WERI-Rb-1 (cell line): Measurements from ENCODE around the gene IL17A.

ENCODE experiments used
- DNase-seq: peaks from one replicate; pipeline ENCODE4 v3.0.0-alpha.2; 2020
- H3K27ac ChIP-seq: fragments of 250-450 bp; sonication (Bioruptor Pico); 2 replicates; pipeline ENCODE4 v1.5.1; 2020; ENCODE audit warnings: mild to moderate bottlenecking, moderate library complexity
- H3K27me3 ChIP-seq: fragments of 250-450 bp; sonication (Bioruptor Pico); 2 replicates; pipeline ENCODE4 v1.5.1; 2021; ENCODE audit warnings: mild to moderate bottlenecking, low read depth, moderate library complexity; ENCODE audit not compliant: insufficient read depth, severe bottlenecking
- H3K36me3 ChIP-seq: fragments of 250-450 bp; sonication (Bioruptor Pico); 2 replicates; pipeline ENCODE4 v1.5.1; 2020; ENCODE audit warnings: mild to moderate bottlenecking, moderate library complexity
- H3K4me3 ChIP-seq: 2 replicates; pipeline ENCODE4 v1.5.1; 2011; ENCODE audit warnings: low read depth, mild to moderate bottlenecking, control low read depth, low read length
- H3K9me3 ChIP-seq: fragments of 250-450 bp; sonication (Bioruptor Pico); 2 replicates; pipeline ENCODE4 v1.5.1; 2021; ENCODE audit warnings: mild to moderate bottlenecking, moderate library complexity; ENCODE audit not compliant: severe bottlenecking
- TF ChIP-seq, protein P1 (sequence below): IDR thresholded peaks from 2 replicates; pipeline ENCODE4 v1.5.1; 2011; ENCODE audit warnings: low read depth, mild to moderate bottlenecking, control low read depth, inconsistent platforms, low read length

Gene IL17A

DNA sequence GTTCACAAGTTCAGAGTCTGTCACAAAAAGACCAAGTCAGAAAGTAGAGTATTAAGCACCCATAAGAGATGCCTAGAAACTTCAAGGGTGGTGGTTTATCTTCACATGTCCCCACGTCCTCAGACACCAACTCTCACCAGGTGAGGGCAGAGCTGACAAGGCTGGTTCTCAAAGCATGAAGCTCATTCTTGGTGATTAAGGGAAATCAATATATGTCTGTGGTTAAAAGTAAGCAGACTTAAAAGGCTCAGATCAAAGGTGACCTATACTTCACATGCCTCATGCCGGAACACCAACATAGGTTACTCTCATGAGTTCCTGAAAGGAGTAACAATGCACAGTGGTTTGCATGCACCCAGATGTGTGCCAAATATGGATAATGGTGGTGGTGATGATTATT is 27.0 kb downstream of the IL17A start:
- no peaks in the 10 kb centered on the region for H3K9me3 ChIP-seq
- H3K27ac ChIP-seq, result no peak overlapping the region
- H3K27me3 ChIP-seq, result peaks cover 3% of the 10 kb centered on the region
- H3K4me3 ChIP-seq, result no peak overlapping the region
- DNase-seq, result no peak
- TF ChIP-seq, protein P1, sequence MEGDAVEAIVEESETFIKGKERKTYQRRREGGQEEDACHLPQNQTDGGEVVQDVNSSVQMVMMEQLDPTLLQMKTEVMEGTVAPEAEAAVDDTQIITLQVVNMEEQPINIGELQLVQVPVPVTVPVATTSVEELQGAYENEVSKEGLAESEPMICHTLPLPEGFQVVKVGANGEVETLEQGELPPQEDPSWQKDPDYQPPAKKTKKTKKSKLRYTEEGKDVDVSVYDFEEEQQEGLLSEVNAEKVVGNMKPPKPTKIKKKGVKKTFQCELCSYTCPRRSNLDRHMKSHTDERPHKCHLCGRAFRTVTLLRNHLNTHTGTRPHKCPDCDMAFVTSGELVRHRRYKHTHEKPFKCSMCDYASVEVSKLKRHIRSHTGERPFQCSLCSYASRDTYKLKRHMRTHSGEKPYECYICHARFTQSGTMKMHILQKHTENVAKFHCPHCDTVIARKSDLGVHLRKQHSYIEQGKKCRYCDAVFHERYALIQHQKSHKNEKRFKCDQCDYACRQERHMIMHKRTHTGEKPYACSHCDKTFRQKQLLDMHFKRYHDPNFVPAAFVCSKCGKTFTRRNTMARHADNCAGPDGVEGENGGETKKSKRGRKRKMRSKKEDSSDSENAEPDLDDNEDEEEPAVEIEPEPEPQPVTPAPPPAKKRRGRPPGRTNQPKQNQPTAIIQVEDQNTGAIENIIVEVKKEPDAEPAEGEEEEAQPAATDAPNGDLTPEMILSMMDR, result peak; percentile 37; the same call in 1 of the 2 replicates
- H3K36me3 ChIP-seq, result no peaks in the 10 kb centered on the region

DNA sequence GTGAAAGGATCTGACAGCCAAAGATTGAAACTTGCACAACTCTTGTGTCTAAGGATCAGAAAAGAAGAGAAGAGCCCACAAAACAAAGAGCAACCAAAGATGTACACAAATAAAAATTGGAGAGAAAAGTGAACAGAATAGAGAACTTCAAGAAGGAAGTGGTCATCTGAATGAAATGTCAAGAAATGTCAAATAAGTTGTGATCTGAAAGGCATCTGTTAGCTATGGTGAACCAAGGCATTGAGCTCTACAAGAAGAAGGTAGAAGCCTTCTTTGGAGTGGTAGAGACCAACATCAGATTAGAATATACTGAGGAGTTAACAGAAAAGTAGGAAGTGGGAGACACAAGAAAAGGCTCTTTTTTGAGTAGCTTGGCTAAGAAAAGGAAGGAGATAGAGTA is 29.6 kb downstream of the IL17A start:
- Histone ChIP-seq H3K36me3 (no peaks in the 10 kb centered on the region), H3K27me3 (no peaks in the 10 kb centered on the region)

DNA sequence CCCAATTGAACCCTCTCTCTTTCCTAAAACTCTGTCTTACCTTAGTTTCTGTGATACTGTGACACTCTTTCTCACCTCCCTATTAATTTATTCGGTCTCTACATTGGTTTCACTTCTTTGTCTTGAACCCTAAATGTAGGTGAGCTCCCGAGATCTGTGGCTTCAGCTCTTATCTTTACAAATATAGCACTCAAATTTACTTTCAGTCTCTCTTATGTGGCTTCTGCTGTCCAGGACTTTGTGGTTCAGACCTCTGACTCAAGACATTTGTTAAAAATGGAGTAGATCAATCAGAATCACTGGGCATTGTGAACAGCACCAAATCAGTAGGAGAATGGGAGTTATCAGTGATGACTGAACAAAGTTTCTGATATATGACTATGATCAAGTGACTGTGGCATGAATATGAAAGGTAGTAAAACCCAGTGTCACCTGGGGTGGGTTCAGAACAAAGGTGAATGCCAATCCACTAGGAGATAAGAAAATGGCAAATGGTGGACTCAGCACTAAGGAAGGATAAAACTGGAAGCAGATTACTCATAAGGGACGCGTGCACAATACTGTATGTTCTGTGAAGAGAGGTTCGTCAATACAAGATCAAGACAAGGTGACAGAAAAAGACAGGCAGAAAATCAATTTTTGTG is 30.9 kb downstream of the IL17A start:
- H3K36me3 ChIP-seq, result no peaks in the 10 kb centered on the region
- no peak overlapping the region for H3K27ac ChIP-seq
- peaks cover 2% of the 10 kb centered on the region for H3K27me3 ChIP-seq
- TF ChIP-seq, protein P1, result no peak
- no peak overlapping the region for H3K4me3 ChIP-seq
- DNase-seq, result no peak
- H3K9me3 ChIP-seq, result no peaks in the 10 kb centered on the region

More for the DNA sequence above, 29.6 kb downstream of the IL17A start:
- no peak for DNase-seq
- Histone ChIP-seq H3K4me3 (no peak overlapping the region), H3K27ac (no peak overlapping the region), H3K9me3 (no peaks in the 10 kb centered on the region)
- TF ChIP-seq, protein P1, result no peak

DNA sequence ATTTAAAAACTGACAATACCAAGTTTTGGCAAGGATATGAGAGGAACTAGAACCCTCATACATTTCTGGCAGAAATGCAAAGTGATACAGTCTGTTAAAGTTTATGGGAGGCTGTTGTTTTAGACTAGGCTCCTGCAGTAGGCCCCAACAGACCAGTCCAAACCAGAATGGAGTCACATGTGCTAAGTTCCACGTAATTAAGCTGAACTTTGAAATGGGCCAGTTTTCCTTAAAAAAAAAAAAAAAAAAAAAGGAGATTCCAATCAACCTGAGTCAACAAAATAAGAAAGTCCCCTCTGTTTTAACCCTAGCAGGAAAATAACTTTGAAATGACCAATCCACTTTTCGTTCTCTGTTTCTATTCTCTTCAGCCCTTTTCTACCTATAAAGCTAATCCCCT is 31.6 kb downstream of the IL17A start:
- Histone ChIP-seq H3K27ac (no peak overlapping the region), H3K36me3 (no peaks in the 10 kb centered on the region), H3K27me3 (peaks cover 6% of the 10 kb centered on the region), H3K9me3 (no peaks in the 10 kb centered on the region), H3K4me3 (no peak overlapping the region)
- no peak for DNase-seq
- TF ChIP-seq, protein P1, result no peak

DNA sequence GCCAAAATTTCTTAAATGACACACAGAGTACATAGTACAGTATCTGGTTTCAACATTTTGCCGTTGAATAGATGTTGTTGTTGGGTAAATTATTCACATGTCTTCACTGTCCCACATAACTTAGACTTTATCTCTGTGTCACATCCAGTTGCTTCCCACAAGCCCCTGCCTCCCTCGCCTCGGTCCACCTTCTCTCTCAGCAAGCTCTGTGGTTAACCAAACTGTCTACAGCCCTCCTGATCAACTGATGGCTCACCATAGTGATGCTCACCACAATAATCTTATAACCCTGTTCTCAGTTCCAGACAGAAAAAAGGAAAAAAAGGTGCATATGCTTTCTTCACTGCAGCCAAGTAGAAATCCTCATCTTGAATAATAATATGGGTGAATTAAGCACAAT is 35.1 kb downstream of the IL17A start:
- Histone ChIP-seq H3K36me3 (no peaks in the 10 kb centered on the region), H3K27me3 (peaks cover 10% of the 10 kb centered on the region), H3K27ac (no peak overlapping the region), H3K9me3 (no peaks in the 10 kb centered on the region), H3K4me3 (no peak overlapping the region)
- TF ChIP-seq, protein P1, result no peak
- no peak for DNase-seq

DNA sequence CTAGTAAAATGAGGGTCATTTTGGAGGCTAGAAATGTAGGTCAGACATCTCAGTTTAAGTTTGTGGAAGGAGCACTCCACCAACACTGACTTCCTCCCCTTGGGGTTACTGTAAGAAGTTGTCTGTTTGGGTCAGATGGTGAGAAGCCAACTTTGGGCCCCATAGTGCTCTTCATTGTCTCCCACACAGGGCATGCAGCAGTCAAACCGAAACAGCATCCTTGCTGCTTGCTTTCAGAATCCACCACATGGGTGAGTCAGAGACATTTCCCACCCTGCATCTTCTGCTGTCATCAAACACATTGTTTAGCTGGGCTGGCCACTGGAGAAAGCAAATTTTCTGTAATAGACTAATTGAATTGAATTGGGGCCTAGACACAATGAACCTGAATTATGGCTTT is 41.3 kb downstream of the IL17A start:
- no peak overlapping the region for H3K27ac ChIP-seq
- H3K27me3 ChIP-seq, result peaks cover 7% of the 10 kb centered on the region
- no peaks in the 10 kb centered on the region for H3K9me3 ChIP-seq
- DNase-seq, result no peak
- TF ChIP-seq, protein P1, result no peak
- no peak overlapping the region for H3K4me3 ChIP-seq
- no peaks in the 10 kb centered on the region for H3K36me3 ChIP-seq
